ENCODE results near the gene HIBADH.

DNA sequence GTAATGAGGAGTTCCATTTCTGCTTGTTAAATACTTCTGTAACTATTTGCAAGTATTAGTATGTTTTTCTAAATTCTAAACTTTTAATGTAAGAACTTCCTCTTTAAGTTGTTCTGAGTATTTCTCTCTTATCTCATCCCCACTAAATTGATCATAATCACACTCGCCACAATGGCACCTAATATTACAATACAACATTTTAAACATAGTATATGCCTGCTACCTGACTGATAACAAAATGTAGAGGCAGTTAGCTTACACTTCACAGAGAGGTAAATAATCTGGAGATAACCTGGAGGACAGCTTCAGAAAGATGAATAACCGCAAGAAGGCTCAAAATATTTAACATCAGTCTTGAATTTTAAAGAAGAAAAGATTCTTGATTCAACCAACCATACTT, 48.6 kb downstream of the HIBADH start:
- TF ChIP-seq, protein P1, sequence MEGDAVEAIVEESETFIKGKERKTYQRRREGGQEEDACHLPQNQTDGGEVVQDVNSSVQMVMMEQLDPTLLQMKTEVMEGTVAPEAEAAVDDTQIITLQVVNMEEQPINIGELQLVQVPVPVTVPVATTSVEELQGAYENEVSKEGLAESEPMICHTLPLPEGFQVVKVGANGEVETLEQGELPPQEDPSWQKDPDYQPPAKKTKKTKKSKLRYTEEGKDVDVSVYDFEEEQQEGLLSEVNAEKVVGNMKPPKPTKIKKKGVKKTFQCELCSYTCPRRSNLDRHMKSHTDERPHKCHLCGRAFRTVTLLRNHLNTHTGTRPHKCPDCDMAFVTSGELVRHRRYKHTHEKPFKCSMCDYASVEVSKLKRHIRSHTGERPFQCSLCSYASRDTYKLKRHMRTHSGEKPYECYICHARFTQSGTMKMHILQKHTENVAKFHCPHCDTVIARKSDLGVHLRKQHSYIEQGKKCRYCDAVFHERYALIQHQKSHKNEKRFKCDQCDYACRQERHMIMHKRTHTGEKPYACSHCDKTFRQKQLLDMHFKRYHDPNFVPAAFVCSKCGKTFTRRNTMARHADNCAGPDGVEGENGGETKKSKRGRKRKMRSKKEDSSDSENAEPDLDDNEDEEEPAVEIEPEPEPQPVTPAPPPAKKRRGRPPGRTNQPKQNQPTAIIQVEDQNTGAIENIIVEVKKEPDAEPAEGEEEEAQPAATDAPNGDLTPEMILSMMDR (conservative IDR thresholded peaks at IDR 0.05; ENCODE audit: low read length): no peak
- TF ChIP-seq EZH2phosphoT487 (IDR thresholded peaks at IDR 0.05; ENCODE audit: borderline replicate concordance, low read depth, low read length): no peak
